AG09319 (cell line): ENCODE data around the gene LGR6.
A peak's percentile ranks its signal among the peaks of the same experiment; 100 is the strongest.
"Not testable (repeated sequence)": the region's sequence is repeated elsewhere in the genome, so short reads cannot be mapped to it uniquely, and the experiment has no call there.

Experiments used
- DNase-seq: peaks from one replicate; pipeline ENCODE4 v3.0.0-alpha.2; 2010; ENCODE audit warnings: low read depth; ENCODE audit errors: extremely low read depth
- TF ChIP-seq, protein P1 (sequence below): IDR thresholded peaks from 2 replicates; pipeline ENCODE4 v1.5.1; 2011; ENCODE audit warnings: low read depth, mild to moderate bottlenecking, inconsistent platforms, low read length, moderate library complexity

Gene LGR6

DNA sequence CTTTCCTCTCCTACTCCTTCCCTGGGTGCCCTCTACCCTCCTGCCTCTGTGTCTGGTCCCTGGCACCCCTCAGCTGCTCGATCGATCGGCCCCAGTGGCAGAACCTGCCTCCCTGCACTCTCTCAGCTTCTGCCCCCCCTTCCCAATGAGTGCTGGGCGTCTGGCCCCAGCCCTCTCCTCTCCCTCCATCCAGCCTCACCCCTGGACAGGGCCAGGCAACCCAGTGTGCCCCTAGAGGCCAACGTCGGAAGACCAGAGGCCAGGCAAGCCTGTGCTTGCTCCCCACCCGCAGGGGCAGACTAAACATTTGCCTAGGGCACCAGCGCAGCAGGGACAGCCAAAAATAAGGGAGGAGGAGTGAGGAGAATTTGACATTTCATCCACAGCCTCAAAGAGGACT, 43.5 kb downstream of the LGR6 start:
- DNase-seq = no peak
- TF ChIP-seq, protein P1, sequence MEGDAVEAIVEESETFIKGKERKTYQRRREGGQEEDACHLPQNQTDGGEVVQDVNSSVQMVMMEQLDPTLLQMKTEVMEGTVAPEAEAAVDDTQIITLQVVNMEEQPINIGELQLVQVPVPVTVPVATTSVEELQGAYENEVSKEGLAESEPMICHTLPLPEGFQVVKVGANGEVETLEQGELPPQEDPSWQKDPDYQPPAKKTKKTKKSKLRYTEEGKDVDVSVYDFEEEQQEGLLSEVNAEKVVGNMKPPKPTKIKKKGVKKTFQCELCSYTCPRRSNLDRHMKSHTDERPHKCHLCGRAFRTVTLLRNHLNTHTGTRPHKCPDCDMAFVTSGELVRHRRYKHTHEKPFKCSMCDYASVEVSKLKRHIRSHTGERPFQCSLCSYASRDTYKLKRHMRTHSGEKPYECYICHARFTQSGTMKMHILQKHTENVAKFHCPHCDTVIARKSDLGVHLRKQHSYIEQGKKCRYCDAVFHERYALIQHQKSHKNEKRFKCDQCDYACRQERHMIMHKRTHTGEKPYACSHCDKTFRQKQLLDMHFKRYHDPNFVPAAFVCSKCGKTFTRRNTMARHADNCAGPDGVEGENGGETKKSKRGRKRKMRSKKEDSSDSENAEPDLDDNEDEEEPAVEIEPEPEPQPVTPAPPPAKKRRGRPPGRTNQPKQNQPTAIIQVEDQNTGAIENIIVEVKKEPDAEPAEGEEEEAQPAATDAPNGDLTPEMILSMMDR = peak; percentile 50

DNA sequence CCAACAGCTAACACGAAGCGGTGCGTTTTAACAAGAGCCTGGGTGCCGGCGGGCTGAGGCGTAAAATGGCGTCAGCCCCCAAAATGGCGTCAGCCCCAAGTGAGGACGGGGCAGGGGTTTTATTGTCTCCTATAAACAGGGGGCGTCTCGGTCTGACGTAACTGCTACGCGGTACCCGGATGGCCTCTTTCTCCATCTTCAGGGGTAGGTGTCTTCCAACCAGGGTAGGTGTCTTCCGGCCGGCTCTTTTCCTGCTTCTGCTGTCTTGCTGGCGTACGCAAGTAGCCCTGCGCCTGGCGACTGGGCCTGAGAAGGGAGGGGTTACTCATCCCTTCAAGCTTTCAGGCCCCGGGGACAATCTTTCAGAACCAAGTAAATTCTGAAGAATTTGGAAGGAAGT, 45.3 kb downstream of the LGR6 start:
- TF ChIP-seq, protein P1 = no peak
- no peak for DNase-seq

DNA sequence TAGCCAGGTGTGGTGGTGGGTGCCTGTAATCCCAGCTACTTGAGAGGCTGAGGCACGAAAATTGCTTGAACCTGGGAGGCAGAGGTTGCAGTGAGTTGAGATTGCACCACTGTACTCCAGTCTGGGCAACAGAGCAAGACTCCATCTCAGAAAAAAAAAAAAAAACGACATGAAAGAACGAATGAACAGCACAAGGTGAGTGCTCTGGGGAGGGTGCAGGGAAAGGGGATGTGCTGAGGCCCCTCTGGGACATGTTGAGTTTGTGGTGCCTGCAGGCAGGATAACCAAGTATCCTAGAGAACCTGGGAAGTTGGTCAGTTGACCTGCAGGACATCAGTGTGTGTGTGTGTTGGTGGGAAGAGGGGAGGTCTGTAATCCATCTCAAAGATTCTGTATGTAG, 46.6 kb downstream of the LGR6 start:
- not testable (repeated sequence) for DNase-seq

DNA sequence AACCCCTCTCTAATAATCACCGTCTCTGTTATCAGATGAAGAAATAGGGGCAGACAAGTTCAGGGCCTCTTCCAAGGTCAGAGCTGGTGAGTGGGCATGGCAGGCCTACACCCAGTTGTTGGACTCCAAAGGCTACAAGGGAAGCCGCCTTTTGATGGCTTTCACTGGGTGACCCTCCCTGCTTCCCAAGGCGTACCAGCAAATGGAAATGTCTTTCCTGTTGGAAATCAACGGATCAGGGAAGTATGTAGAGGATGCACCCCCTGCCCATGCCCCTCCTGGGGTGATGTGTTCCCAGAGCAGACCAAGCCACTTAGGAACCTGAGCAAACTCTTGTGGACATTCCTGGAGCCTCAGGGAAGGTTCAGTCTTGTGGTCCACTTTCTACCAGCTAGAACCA, 47.4 kb downstream of the LGR6 start:
- no peak for DNase-seq
- TF ChIP-seq, protein P1 = no peak

GRCh38 chr1:202241376-202242079, 47.9 kb downstream of the LGR6 start:
- no peak for DNase-seq
- TF ChIP-seq, protein P1 = no peak

- no peak for DNase-seq
- TF ChIP-seq, protein P1 = no peak
Measured at GRCh38 chr1:202242080-202242419, 48.5 kb downstream of the LGR6 start.

DNA sequence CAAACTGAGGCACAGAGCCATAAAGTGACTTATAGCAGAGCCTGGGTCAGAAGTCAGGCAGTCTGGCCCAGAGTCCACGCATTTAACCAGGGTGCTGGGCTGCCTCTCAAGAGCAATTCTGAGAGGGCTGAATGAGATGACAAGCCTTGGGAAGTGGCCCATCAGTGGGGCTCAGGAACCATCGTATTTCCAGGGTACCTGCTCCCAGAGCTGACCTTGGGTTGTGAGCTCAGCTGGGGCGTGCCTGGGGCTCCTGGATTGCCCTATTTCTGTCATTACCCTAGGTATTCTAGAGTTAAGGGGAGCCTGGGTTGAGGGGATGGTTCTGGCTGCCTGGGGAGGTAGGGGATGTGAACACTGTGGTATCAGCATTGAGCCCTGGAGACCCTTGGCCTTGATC, 49.4 kb downstream of the LGR6 start:
- TF ChIP-seq, protein P1 = no peak
- DNase-seq = no peak

DNA sequence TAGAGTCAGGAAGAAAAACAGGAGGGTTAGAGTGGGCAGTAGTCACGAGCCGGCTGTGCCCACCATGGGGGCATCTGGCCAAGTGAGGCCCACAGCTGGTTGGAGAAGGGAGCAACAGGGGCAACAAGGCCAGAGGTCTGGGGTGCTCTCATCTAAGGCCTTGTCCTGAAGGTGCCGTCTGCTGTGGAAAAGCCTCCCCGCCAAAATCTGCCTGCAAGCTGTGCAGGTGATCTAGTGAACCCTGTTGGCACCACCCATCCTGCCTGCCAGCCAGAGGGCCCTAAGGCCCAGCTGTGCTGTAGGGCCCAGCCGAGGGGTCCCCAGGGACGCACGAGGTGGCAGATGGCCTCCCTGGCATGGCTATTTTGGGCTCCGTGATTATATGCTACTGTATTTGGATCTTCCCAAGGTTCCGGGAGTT, 51.3 kb downstream of the LGR6 start:
- TF ChIP-seq, protein P1 = no peak
- DNase-seq = no peak
